Fibroblast of pulmonary artery (primary cell): ENCODE measurements around the gene SUN5.

ENCODE experiments used
- DNase-seq: peaks from one replicate; pipeline ENCODE4 v3.0.0-alpha.2; 2010; ENCODE audit warnings: low read depth
- H3K4me3 ChIP-seq: replicated peaks from 2 replicates; pipeline ENCODE4 v1.5.1; 2011; ENCODE audit warnings: low read depth, mild to moderate bottlenecking, control low read depth, low read length, moderate library complexity
- TF ChIP-seq, protein P1 (sequence below): IDR thresholded peaks from 2 replicates; pipeline ENCODE4 v1.5.1; 2011; ENCODE audit warnings: mild to moderate bottlenecking, control low read depth, low read length, inconsistent platforms; ENCODE audit errors: missing control alignments

SUN5 gene

DNA sequence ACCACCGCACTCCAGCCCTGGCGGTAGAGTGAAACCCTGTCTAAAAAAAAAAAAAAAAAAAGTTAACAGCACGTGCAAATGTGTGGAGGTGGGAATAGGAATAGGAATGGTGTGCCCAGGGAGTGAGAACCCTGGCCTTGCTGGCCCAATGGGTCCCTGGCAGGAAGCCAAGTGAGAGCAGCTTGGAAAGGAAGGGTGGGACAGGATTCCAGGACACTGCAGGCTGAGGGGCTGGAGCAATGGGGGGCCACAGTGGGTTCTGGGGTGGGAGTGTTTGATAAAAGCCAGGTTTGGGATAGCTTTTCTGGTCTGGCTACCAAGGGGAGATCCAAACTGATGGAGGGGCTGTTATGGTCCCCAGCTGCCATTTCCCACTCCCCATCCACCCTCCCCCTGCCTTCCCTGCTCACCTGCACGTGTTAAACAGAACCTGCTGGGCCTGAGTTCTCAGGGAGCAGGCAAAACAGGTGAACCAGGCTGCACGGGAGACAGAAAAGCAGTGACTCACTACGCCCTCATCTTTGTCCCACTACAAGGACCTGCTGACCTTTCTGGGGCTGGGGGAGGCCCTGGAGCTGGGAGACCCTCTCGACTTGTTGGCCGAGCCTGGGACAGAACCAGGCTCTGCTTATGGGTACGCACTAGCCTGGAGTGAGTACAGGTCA, 3.3 kb downstream of the SUN5 start:
- no peak overlapping the region for H3K4me3 ChIP-seq
- no peak for DNase-seq
- TF ChIP-seq, protein P1, sequence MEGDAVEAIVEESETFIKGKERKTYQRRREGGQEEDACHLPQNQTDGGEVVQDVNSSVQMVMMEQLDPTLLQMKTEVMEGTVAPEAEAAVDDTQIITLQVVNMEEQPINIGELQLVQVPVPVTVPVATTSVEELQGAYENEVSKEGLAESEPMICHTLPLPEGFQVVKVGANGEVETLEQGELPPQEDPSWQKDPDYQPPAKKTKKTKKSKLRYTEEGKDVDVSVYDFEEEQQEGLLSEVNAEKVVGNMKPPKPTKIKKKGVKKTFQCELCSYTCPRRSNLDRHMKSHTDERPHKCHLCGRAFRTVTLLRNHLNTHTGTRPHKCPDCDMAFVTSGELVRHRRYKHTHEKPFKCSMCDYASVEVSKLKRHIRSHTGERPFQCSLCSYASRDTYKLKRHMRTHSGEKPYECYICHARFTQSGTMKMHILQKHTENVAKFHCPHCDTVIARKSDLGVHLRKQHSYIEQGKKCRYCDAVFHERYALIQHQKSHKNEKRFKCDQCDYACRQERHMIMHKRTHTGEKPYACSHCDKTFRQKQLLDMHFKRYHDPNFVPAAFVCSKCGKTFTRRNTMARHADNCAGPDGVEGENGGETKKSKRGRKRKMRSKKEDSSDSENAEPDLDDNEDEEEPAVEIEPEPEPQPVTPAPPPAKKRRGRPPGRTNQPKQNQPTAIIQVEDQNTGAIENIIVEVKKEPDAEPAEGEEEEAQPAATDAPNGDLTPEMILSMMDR = no peak

DNA sequence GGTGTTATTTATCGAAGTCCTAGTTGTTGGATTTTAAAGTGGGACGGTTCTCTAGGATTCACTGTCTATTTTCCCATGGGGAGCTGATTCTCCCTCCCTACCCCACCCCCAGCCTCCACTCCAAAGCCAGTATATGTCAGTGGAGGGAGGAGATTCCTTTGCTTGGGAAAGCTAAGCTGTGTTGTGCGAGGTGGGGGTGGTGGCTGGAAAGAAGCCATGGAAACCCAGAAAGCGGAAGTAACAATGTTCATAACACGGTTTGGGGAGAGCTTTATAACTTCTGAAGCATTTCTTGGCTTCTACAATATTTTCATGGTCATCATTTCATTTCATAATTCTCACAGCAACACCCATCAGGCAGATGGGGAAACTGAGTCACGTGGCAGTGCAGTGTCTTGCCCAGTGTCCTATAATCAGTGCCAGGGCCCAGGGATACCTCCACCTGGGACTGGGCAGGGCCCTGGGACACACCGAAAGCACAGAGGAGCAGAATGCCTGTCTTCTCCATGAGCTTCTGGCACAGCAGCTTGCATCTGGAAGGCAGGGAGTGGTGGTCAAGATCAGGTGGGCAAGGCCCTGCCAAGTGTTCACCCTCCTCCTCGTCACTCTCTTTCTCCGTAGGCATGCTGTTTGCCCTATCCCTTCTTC, 4.5 kb downstream of the SUN5 start:
- no peak for DNase-seq
- H3K4me3 ChIP-seq = no peak overlapping the region
- TF ChIP-seq, protein P1 = no peak

DNA sequence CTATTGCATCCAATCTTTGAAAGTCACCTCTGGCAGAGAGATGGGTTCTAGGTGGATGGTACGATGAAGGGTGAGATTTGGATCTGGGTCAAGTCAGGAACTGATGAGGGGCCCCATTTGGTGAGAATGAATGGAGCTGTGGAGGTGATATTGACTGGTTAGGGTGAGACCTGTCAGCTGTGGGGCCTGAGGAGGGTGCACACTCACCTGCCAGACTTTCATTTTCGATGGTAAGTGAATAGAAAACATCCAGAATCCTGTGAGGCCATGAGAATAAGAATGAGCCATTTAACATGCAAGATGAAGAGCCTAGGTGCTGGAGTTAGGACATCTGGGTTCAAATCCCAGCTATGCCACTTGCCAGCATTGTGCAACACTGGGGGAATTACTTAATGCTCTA, 6.8 kb downstream of the SUN5 start:
- TF ChIP-seq, protein P1 = no peak
- no peak for DNase-seq
- H3K4me3 ChIP-seq = no peak overlapping the region

DNA sequence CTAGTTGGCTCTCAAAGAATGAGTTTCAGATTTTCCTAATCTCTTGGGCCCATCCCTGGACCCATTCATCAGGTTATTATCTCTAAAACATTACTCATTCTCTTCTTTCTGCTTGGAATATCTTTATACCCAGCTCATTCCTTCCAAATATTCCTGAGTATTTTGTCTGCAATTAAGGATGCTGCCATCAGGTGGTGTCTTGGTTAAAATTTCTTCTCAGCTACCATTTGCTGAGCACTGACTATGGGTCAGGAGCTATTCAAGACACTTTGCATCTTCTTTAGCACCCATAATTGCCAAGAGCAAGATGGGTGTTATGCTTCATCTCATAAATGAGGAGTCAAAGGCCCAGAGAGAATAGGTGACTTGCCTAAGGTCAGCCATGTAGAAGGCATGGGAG, 8.4 kb downstream of the SUN5 start:
- H3K4me3 ChIP-seq = no peak overlapping the region
- no peak for DNase-seq
- TF ChIP-seq, protein P1 = no peak

DNA sequence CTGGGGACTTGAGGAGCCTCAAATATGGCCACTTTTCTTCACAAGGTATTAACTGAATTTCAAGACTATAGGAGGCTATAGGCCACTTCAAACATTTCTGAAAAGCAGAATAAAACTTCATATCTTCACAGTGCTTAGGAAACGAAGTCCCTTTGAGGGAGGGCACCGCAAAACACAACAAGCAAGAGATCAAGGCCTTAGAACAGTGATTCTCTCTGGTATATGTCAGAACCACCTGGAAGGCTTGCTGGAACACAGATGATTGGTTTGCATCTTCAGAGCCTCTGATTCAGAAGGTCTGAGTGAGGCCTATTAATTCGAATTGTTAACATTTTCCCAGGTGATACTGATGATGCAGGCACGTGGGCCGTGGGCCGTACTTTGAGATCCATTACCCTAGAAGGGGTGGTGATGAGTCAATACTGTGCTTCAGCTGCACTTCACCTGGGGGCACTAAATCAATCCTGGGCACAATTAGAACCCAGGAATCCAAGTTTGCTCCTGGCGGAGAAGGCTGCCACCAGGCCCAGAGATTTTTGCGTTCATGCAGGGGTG, 10.7 kb downstream of the SUN5 start:
- TF ChIP-seq, protein P1 = no peak
- no peak for DNase-seq

DNA sequence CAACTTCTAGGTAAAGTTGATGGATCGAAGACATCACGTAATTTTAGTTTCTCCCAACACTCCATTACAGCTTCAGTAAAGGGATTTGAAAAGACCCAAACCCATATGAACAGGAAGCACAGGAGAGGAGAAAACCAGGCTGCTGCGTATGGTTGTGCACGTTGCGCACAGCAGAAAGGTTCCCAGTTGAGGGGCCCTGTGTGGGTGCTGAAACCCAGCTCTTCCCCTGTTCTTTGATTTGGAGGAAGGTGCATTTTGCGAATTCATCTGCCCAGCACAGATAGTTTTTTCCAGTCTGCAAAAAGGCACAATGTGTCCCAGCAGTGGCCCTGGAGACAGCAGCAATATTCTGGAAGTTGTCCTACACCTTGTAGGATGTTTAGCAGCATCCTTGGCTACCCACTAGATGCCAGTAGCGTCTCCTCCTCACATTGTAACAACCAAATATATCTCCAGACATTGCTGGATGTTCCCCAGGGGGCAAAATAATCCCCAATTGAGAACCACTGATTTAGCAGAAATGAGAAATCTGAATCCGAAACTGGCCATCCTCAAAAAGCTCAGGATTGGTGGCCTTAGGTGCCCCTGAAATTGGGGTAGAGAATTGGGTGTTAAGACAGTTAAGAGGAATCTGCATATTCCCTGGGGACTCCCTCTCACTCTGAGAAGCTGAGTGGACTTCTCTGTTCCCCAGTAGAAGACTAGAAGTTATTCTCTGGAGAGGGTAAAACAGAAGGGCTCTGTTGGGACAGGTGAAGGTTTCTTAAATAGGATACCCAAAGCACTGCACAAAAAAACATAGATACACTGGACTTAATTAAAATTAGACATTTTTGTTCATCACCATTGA, 12.2 kb downstream of the SUN5 start:
- no peak for DNase-seq
- TF ChIP-seq, protein P1 = no peak
- no peak overlapping the region for H3K4me3 ChIP-seq

More for the DNA sequence above, 10.7 kb downstream of the SUN5 start:
- no peak overlapping the region for H3K4me3 ChIP-seq
